Retinal pigment epithelial cell (primary cell): Measurements from ENCODE around the gene SNX22.

ENCODE experiments used
- DNase-seq: peaks from one replicate; pipeline ENCODE4 v3.0.0-alpha.2; 2010; ENCODE audit warnings: low read depth
- H3K4me3 ChIP-seq: 2 replicates; pipeline ENCODE4 v1.5.1; 2011; ENCODE audit warnings: mild to moderate bottlenecking, low read length, control low read depth, moderate library complexity
- CTCF ChIP-seq: conservative IDR thresholded peaks from 2 replicates; pipeline ENCODE4 v1.5.1; 2011; ENCODE audit warnings: low read depth, low read length, control low read depth, inconsistent platforms

The SNX22 gene

GRCh38 chr15:64156652-64157331 is 5.3 kb downstream of the SNX22 start:
- DNase-seq = no peak
- TF ChIP-seq CTCF = no peak

GRCh38 chr15:64157599-64158125 is 6.1 kb downstream of the SNX22 start:
- TF ChIP-seq CTCF = no peak
- no peak for DNase-seq

More at GRCh38 chr15:64156652-64157331, 5.3 kb downstream of the SNX22 start:
- no peak overlapping the region for H3K4me3 ChIP-seq

GRCh38 chr15:64158363-64159134 is 7.0 kb downstream of the SNX22 start:
- no peak for TF ChIP-seq CTCF
- H3K4me3 ChIP-seq = no peak overlapping the region
- no peak for DNase-seq

More at GRCh38 chr15:64157599-64158125, 6.1 kb downstream of the SNX22 start:
- no peak overlapping the region for H3K4me3 ChIP-seq

GRCh38 chr15:64161688-64162477 is 10.4 kb downstream of the SNX22 start:
- no peak for DNase-seq
- H3K4me3 ChIP-seq = peak overlapping the region; percentile 91
- no peak for TF ChIP-seq CTCF

- no peak for TF ChIP-seq CTCF
- H3K4me3 ChIP-seq = peak overlapping the region; percentile 91
- no peak for DNase-seq
Measured at GRCh38 chr15:64162478-64162868, 10.9 kb downstream of the SNX22 start.

- TF ChIP-seq CTCF = peak; percentile 47
- peak within 1 kb of the TSS; percentile 91 for H3K4me3 ChIP-seq
- peak; percentile 90 for DNase-seq
Measured at GRCh38 chr15:64162869-64163658, 11.5 kb downstream of the SNX22 start, which contains the start of gene PPIB. TSS of gene PPIB (minus strand) at chr15:64163022. CDS start at chr15:64162986, 36 bp downstream.
